Neural progenitor cell (in vitro differentiated cells): ENCODE measurements around the gene AMER3. TPM values are rescaled to one million over a fixed set of nuclear protein-coding genes. Genes with fewer than 3 reads are reported as not detected.

ENCODE experiments used
- DNase-seq: peaks from one replicate; pipeline ENCODE4 v3.0.0-alpha.2; 2016; ENCODE audit warnings: low spot score
- H2AFZ ChIP-seq: fragments of 200-600 bp; sonication (generic); replicated peaks from 2 replicates; pipeline ENCODE4 v1.6.1; 2016; ENCODE audit warnings: antibody characterized with exemption
- H3F3A ChIP-seq: fragments of 200-600 bp; sonication (generic); 2 replicates; pipeline ENCODE4 v1.6.1; 2016; ENCODE audit warnings: antibody characterized with exemption, low read depth
- H3K27ac ChIP-seq: fragments of 200-600 bp; sonication (generic); 2 replicates; pipeline ENCODE4 v1.5.1; 2016; ENCODE audit warnings: mild to moderate bottlenecking
- H3K27me3 ChIP-seq: fragments of 200-600 bp; sonication (generic); 2 replicates; pipeline ENCODE4 v1.6.1; 2016; ENCODE audit warnings: mild to moderate bottlenecking, moderate library complexity
- H3K36me3 ChIP-seq: fragments of 200-600 bp; sonication (generic); 2 replicates; pipeline ENCODE4 v1.5.1; 2016
- H3K4me1 ChIP-seq: fragments of 200-600 bp; sonication (generic); 2 replicates; pipeline ENCODE4 v1.6.1; 2016; ENCODE audit warnings: mixed run types
- H3K4me2 ChIP-seq: fragments of 200-600 bp; sonication (generic); 2 replicates; pipeline ENCODE4 v1.6.1; 2016
- H3K4me3 ChIP-seq: fragments of 200-600 bp; sonication (generic); 2 replicates; pipeline ENCODE4 v1.5.1; 2016
- H3K79me2 ChIP-seq: fragments of 200-600 bp; sonication (generic); 2 replicates; pipeline ENCODE4 v1.6.1; 2016; ENCODE audit warnings: low read depth
- H3K9ac ChIP-seq: fragments of 200-600 bp; sonication (generic); 2 replicates; pipeline ENCODE4 v1.6.1; 2016
- H3K9me3 ChIP-seq: fragments of 200-600 bp; sonication (generic); 2 replicates; pipeline ENCODE4 v1.5.1; 2016; ENCODE audit warnings: low read depth
- H4K20me1 ChIP-seq: fragments of 200-600 bp; sonication (generic); 2 replicates; pipeline ENCODE4 v1.6.1; 2016; ENCODE audit warnings: low read depth
- H3K27ac Mint-ChIP-seq: 3 replicates; pipeline ENCODE4 v1.8.0; 2021; ENCODE audit warnings: mixed read lengths
- H3K27me3 Mint-ChIP-seq: 2 replicates; pipeline ENCODE4 v1.8.0; 2022; ENCODE audit warnings: low read depth, mild to moderate bottlenecking, inconsistent platforms, moderate library complexity, mixed read lengths; ENCODE audit not compliant: insufficient read depth
- H3K36me3 Mint-ChIP-seq: 3 replicates; pipeline ENCODE4 v1.8.0; 2021; ENCODE audit warnings: mixed read lengths
- H3K4me1 Mint-ChIP-seq: 3 replicates; pipeline ENCODE4 v1.8.0; 2021; ENCODE audit warnings: mixed read lengths
- H3K4me3 Mint-ChIP-seq: 3 replicates; pipeline ENCODE4 v1.8.0; 2021; ENCODE audit warnings: mild to moderate bottlenecking, moderate library complexity, mixed read lengths
- H3K9me3 Mint-ChIP-seq: 3 replicates; pipeline ENCODE4 v1.8.0; 2020; ENCODE audit warnings: mixed read lengths
- EZH2 ChIP-seq: fragments of 200-600 bp; sonication (generic); IDR thresholded peaks from 2 replicates; pipeline ENCODE4 v1.6.1; 2017; ENCODE audit warnings: antibody characterized with exemption, mild to moderate bottlenecking, moderate library complexity
- EZH2phosphoT487 ChIP-seq: fragments of 200-600 bp; sonication (generic); IDR thresholded peaks from 2 replicates; pipeline ENCODE4 v1.6.1; 2017; ENCODE audit warnings: antibody characterized with exemption
- total RNA-seq: library from RNA; depleted of rRNA; stranded (reverse); fragments of >200 nt; gene quantifications from 2 replicates; pipeline ENCODE4 v1.2.3, GENCODE V29; 2015; ENCODE audit warnings: low replicate concordance
- TF ChIP-seq, protein P1 (sequence below): fragments of 200-600 bp; sonication (generic); IDR thresholded peaks from 2 replicates; pipeline ENCODE4 v1.5.1; 2017; ENCODE audit warnings: antibody characterized with exemption, mild to moderate bottlenecking

The AMER3 gene
- total RNA-seq, 1 donor from 2014 or later, result not detected

DNA sequence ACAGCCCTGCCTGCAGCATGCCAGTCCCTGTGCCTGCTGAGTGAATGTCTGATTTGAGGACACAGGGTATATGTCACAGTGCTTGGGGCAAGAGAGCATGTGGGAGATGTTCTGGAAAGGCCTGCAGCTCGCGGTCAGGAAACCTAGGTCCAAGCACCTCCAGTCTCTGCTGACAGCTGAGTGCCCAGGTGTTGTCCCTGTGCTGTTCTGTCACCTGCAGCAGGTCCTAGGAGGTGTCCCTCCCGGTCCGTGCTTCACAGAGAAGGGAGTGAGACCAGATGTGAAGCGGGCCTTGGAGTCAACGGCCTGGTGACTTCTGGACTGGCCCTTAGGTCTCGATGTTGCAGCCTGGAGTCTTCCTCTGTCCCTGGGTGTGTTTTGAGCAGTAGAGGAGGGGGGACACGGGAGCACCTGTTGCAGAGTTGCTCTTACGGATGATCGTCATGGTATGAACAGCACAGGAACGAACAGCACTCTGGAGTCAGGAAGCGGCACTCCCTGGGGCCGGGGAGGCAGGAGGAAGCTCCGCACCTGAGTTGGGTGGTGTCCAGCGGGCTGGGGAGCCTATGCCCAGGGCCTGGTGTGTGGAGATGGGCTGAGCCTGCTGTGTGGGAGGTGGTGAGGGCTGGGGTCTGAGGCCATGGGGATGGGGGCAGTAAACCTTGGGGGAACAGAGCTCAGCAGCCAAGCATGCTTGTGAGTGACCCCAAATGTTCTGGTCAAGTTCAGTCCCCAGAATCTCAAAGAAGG lies 59.8 kb downstream of the AMER3 start:
- no peak for DNase-seq
- H3K36me3 ChIP-seq, result no peaks in the 10 kb centered on the region
- peaks cover 24% of the 10 kb centered on the region for H3F3A ChIP-seq
- Mint-ChIP-seq H3K27ac (peak overlapping the region; percentile 57), H3K36me3 (no peaks in the 10 kb centered on the region), H3K4me1 (peaks cover 20% of the 10 kb centered on the region), H3K4me3 (no peak overlapping the region), H3K27me3 (peaks cover 6% of the 10 kb centered on the region), H3K9me3 (no peaks in the 10 kb centered on the region)
- H3K27me3 ChIP-seq, result no peaks in the 10 kb centered on the region
- H4K20me1 ChIP-seq, result no peaks in the 10 kb centered on the region
- no peak overlapping the region for H2AFZ ChIP-seq
- H3K4me2 ChIP-seq, result no peak overlapping the region
- no peak overlapping the region for H3K27ac ChIP-seq
- no peak overlapping the region for H3K4me3 ChIP-seq
- H3K79me2 ChIP-seq, result no peaks in the 10 kb centered on the region
- H3K9ac ChIP-seq, result no peak overlapping the region
- H3K4me1 ChIP-seq, result peaks cover 10% of the 10 kb centered on the region
- no peaks in the 10 kb centered on the region for H3K9me3 ChIP-seq
- no peak for TF ChIP-seq EZH2phosphoT487
- no peak for TF ChIP-seq EZH2
- TF ChIP-seq, protein P1, sequence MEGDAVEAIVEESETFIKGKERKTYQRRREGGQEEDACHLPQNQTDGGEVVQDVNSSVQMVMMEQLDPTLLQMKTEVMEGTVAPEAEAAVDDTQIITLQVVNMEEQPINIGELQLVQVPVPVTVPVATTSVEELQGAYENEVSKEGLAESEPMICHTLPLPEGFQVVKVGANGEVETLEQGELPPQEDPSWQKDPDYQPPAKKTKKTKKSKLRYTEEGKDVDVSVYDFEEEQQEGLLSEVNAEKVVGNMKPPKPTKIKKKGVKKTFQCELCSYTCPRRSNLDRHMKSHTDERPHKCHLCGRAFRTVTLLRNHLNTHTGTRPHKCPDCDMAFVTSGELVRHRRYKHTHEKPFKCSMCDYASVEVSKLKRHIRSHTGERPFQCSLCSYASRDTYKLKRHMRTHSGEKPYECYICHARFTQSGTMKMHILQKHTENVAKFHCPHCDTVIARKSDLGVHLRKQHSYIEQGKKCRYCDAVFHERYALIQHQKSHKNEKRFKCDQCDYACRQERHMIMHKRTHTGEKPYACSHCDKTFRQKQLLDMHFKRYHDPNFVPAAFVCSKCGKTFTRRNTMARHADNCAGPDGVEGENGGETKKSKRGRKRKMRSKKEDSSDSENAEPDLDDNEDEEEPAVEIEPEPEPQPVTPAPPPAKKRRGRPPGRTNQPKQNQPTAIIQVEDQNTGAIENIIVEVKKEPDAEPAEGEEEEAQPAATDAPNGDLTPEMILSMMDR, result no peak

Other genes starting within 250 kb of the AMER3 start
- gene POTEI, start 246.2 kb upstream of the AMER3 start, total RNA-seq, result 1.8 and 2.4 TPM in 2 replicates
- not detected in 2 replicates for gene CFC1B, start 234.3 kb upstream of the AMER3 start, total RNA-seq
- not detected in 2 replicates for gene CFC1, start 156.0 kb upstream of the AMER3 start, total RNA-seq
- gene POTEJ, start 144.1 kb upstream of the AMER3 start, total RNA-seq, result 0.21 TPM in 1 of 2 replicates, not detected in the other
- not detected in 2 replicates for gene GPR148, start 26.5 kb upstream of the AMER3 start, total RNA-seq
- gene ARHGEF4, start 81.4 kb downstream of the AMER3 start, total RNA-seq, result 22.8 and 44.8 TPM in 2 replicates